ENCODE results near the gene POLR1G.

The POLR1G gene

GRCh38 chr19:45380107-45380506 lies 26.3 kb upstream of the POLR1G start:
- no peak overlapping the region for H3K4me3 ChIP-seq (replicated peaks; ENCODE audit: low read depth, low read length)
- no peak for TF ChIP-seq CTCF (IDR thresholded peaks at IDR 0.05; ENCODE audit: low read length, missing control alignments)
- DNase-seq (ENCODE audit: low read depth) = no peak

DNA sequence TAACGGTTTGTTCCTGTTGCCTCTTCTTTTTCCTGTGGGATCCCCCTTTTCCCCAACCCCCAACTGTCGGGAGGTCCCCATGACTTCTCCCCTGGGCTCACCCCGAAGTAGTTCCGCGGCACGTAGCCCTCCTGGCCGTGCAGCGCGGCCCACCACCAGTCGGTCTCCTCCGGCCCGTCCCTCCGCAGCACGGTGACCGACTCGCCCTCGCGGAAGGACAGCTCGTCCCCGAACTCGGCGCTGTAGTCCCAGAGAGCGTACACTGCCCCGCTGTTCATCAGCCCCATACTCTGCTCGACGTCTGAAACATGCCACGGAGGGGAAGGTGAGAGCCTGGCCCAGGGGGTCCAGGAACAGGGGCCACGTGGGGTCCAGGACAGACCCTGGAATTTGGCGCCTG lies 24.0 kb upstream of the POLR1G start:
- no peak overlapping the region for H3K4me3 ChIP-seq (replicated peaks; ENCODE audit: low read depth, low read length)
- no peak for TF ChIP-seq CTCF (IDR thresholded peaks at IDR 0.05; ENCODE audit: low read length, missing control alignments)
- DNase-seq (ENCODE audit: low read depth) = no peak

- peak overlapping the region; percentile 3 for H3K4me3 ChIP-seq (replicated peaks; ENCODE audit: low read depth, low read length)
- no peak for TF ChIP-seq CTCF (IDR thresholded peaks at IDR 0.05; ENCODE audit: low read length, missing control alignments)
- DNase-seq (ENCODE audit: low read depth) = no peak
Measured at GRCh38 chr19:45385392-45386221, 20.8 kb upstream of the POLR1G start.

DNA sequence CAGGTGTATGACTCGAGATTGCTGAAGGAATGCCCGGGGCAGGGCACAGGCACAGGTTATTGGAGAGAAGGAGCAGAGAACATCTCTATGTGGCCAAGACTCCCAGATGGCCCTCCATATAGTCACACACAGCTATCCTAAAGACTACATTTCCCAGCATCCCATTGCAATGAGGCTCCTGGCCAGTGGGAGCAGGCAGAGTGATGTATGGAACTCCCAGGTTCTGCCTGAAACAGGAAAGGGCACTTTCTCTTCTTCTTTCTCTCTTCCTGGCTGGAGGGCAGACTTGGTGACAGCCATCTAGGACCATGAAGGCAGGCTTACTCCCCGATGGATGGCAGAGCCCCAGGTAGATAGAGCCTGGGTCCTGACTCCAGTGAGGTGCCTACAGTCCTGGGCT lies 15.1 kb upstream of the POLR1G start:
- no peak overlapping the region for H3K4me3 ChIP-seq (replicated peaks; ENCODE audit: low read depth, low read length)
- no peak for DNase-seq (ENCODE audit: low read depth)
- no peak for TF ChIP-seq CTCF (IDR thresholded peaks at IDR 0.05; ENCODE audit: low read length, missing control alignments)

GRCh38 chr19:45391871-45392665 lies 14.4 kb upstream of the POLR1G start:
- no peak for DNase-seq (ENCODE audit: low read depth)
- no peak for TF ChIP-seq CTCF (IDR thresholded peaks at IDR 0.05; ENCODE audit: low read length, missing control alignments)
- no peak overlapping the region for H3K4me3 ChIP-seq (replicated peaks; ENCODE audit: low read depth, low read length)

DNA sequence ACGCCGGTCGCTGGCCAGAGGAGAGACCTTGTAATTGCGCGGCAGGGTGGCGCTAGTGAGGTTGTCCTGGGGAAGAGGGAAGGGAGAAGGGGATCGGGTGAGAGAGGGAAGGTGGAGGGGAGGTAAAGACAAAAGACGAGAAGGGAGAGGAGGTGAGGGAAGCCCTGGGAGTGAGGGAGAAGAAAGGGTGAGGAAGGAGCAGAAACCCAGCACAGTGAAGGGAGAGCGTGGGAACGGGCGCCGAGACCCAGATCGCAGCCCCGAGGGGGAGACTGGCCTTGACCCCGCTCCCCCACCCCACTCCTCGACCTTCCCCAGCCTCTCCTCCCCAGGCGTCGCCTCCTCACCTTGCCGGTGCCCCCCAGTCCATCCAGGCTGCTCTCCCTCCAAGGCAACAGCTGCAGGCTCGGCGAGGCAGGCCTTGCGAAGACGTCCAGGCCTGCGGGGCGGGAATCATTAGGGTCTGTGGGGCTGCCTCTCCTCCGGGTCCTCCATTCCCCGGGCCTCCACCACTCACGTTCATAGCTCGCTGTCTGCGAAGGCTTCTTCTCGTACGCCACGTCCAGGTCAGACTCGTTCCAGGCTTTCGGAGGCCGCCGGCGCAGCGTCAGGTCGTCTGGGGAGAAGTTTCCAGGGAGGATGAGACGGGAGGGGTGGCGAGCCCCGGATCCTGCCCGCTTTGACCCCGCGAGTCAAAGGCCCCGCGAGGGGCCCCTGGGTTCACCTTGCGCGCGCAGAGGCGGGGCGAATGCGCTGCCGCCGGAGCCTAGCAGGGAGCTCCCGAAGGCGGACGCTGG lies 10.4 kb upstream of the POLR1G start:
- no peak for DNase-seq (ENCODE audit: low read depth)
- no peak for TF ChIP-seq CTCF (IDR thresholded peaks at IDR 0.05; ENCODE audit: low read length, missing control alignments)
- no peak overlapping the region for H3K4me3 ChIP-seq (replicated peaks; ENCODE audit: low read depth, low read length)
